Progenitor cell of endocrine pancreas (in vitro differentiated cells): ENCODE results near the gene TMEM45A. TPM values are rescaled to one million over a fixed set of nuclear protein-coding genes. Genes with fewer than 3 reads are reported as not detected.
"Not testable (repeated sequence)": the region's sequence is repeated elsewhere in the genome, so short reads cannot be mapped to it uniquely, and the experiment has no call there.

Source experiments
- DNase-seq: peaks from one replicate; pipeline ENCODE4 v3.0.0; 2021; ENCODE audit warnings: low spot score; ENCODE audit not compliant: unreplicated experiment
- H3K27ac Mint-ChIP-seq: 2 replicates; pipeline ENCODE4 v1.8.0; 2021; ENCODE audit warnings: mild to moderate bottlenecking, moderate library complexity, mixed read lengths
- H3K27me3 Mint-ChIP-seq: 2 replicates; pipeline ENCODE4 v1.8.0; 2021; ENCODE audit warnings: mixed read lengths
- H3K36me3 Mint-ChIP-seq: 2 replicates; pipeline ENCODE4 v1.8.0; 2022; ENCODE audit warnings: mixed read lengths; ENCODE audit not compliant: insufficient read depth
- H3K4me1 Mint-ChIP-seq: 2 replicates; pipeline ENCODE4 v1.8.0; 2021; ENCODE audit warnings: low read depth, mixed read lengths
- H3K4me3 Mint-ChIP-seq: 2 replicates; pipeline ENCODE4 v1.8.0; 2021; ENCODE audit warnings: low read depth, mild to moderate bottlenecking, moderate library complexity, mixed read lengths
- H3K9me3 Mint-ChIP-seq: 2 replicates; pipeline ENCODE4 v1.8.0; 2021; ENCODE audit warnings: low read depth, mixed read lengths
- total RNA-seq: library from RNA; stranded (reverse); gene quantifications from 2 replicates; pipeline ENCODE4 v1.2.1, GENCODE V29; 2021
- TF ChIP-seq, protein P1 (sequence below): fragments of 200-600 bp; sonication (generic); IDR thresholded peaks from one replicate; pipeline ENCODE4 v1.5.0; 2021; ENCODE audit warnings: antibody characterized with exemption, mild to moderate bottlenecking; ENCODE audit not compliant: unreplicated experiment

The TMEM45A gene
- total RNA-seq, 1 donor from 2014 or later, result 13.6 TPM

DNA sequence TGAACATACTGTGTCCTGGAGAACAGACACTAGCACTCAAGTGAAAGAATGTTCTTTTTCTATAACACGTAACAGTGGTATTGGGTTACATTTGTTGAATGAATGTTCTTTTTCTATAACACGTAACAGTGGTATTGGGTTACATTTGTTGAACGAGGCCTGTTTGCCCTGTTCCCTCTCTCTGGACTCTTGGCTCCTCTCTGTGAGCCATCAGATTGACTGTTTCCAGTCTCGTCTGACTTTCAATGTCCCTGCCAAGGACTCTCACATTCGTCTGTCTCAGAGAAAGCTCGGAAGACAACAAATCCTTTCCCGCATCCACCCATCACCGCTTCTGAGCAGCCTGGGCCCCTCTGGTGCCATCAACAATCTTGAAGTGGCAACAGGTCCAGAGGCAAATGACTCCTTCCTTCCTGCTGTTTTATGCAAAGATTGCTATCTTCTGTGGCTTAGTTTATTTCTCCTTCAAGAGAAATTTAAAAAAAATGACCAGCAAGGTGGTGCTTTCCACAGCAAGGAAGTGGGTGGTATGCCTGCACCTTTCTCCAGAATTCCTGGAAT is 8.0 kb downstream of the TMEM45A start:
- H3K9me3 Mint-ChIP-seq, result no peaks in the 10 kb centered on the region
- H3K27ac Mint-ChIP-seq, result no peak overlapping the region
- peaks cover 2% of the 10 kb centered on the region for H3K4me1 Mint-ChIP-seq
- no peaks in the 10 kb centered on the region for H3K36me3 Mint-ChIP-seq
- TF ChIP-seq, protein P1, sequence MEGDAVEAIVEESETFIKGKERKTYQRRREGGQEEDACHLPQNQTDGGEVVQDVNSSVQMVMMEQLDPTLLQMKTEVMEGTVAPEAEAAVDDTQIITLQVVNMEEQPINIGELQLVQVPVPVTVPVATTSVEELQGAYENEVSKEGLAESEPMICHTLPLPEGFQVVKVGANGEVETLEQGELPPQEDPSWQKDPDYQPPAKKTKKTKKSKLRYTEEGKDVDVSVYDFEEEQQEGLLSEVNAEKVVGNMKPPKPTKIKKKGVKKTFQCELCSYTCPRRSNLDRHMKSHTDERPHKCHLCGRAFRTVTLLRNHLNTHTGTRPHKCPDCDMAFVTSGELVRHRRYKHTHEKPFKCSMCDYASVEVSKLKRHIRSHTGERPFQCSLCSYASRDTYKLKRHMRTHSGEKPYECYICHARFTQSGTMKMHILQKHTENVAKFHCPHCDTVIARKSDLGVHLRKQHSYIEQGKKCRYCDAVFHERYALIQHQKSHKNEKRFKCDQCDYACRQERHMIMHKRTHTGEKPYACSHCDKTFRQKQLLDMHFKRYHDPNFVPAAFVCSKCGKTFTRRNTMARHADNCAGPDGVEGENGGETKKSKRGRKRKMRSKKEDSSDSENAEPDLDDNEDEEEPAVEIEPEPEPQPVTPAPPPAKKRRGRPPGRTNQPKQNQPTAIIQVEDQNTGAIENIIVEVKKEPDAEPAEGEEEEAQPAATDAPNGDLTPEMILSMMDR, result no peak
- DNase-seq, result no peak
- no peak overlapping the region for H3K4me3 Mint-ChIP-seq
- H3K27me3 Mint-ChIP-seq, result no peaks in the 10 kb centered on the region

DNA sequence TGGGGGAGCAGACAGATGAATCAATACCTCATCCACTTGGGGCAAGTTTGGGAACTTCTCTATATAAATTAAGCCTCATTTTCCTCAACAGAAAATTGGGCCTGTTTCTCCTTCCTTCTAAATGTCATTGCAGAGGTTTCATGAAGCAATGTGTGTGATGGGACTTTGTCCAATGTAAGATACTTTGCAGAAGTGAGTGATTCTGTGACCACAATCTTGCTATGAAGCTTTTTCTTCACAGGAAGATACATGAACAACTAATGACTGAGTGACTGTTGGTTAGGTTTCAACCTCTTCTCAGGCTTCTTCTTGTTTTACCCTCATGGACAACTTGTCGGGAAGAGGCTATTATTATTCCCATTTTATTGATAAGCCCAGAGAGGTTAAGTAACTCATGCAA is 11.0 kb downstream of the TMEM45A start:
- Mint-ChIP-seq H3K4me3 (no peak overlapping the region), H3K27ac (no peak overlapping the region), H3K9me3 (peaks cover 11% of the 10 kb centered on the region), H3K4me1 (peaks cover 2% of the 10 kb centered on the region), H3K27me3 (no peaks in the 10 kb centered on the region), H3K36me3 (peaks cover 2% of the 10 kb centered on the region)
- TF ChIP-seq, protein P1, result no peak
- no peak for DNase-seq

GRCh38 chr3:100506355-100506754 is 13.9 kb downstream of the TMEM45A start:
- peaks cover 21% of the 10 kb centered on the region for H3K9me3 Mint-ChIP-seq
- no peak overlapping the region for H3K4me3 Mint-ChIP-seq
- H3K27ac Mint-ChIP-seq, result no peak overlapping the region
- peaks cover 4% of the 10 kb centered on the region for H3K36me3 Mint-ChIP-seq
- H3K27me3 Mint-ChIP-seq, result no peaks in the 10 kb centered on the region
- DNase-seq, result no peak
- TF ChIP-seq, protein P1, result no peak
- no peaks in the 10 kb centered on the region for H3K4me1 Mint-ChIP-seq

DNA sequence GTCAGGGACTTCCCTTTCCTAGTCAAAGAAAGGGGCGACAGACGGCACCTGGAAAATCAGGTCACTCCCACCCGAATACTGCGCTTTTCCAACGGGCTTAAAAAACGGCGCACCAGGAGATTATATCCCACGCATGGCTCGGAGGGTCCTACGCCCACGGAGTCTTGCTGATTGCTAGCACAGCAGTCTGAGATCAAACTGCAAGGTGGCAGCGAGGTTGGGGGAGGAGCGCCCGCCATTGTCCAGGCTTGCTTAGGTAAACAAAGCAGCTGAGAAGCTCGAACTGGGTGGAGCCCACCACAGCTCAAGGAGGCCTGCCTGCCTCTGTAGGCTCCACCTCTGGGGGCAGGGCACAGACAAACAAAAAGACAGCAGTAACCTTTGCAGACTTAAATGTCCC is 17.4 kb downstream of the TMEM45A start:
- not testable (repeated sequence) for H3K36me3 Mint-ChIP-seq, DNase-seq, H3K27ac Mint-ChIP-seq, H3K4me1 Mint-ChIP-seq, H3K4me3 Mint-ChIP-seq, H3K27me3 Mint-ChIP-seq
- H3K9me3 Mint-ChIP-seq, result peaks cover 21% of the 10 kb centered on the region

DNA sequence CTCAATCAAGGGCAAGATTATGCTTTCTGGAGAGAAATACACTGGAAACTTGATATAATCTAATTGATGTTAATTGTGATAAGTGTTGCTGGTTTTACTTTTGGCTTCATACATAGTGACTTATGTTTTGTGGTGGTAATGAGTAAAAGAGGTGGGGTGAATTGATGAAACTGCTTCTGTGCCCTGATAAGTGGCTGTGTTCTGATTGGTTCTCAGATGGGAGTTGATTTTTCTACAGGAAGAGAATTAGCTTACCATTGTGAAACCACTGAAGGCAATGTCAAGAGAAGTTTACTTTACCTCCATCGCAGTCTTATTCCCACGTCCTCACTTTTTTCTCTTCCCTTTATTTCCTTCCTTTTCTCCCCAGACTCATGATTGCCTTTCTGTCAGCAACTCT is 23.8 kb downstream of the TMEM45A start:
- Mint-ChIP-seq H3K27me3 (no peaks in the 10 kb centered on the region), H3K36me3 (peaks cover 4% of the 10 kb centered on the region), H3K4me1 (no peaks in the 10 kb centered on the region), H3K4me3 (no peak overlapping the region), H3K27ac (no peak overlapping the region), H3K9me3 (no peaks in the 10 kb centered on the region)
- TF ChIP-seq, protein P1, result no peak
- DNase-seq, result no peak

DNA sequence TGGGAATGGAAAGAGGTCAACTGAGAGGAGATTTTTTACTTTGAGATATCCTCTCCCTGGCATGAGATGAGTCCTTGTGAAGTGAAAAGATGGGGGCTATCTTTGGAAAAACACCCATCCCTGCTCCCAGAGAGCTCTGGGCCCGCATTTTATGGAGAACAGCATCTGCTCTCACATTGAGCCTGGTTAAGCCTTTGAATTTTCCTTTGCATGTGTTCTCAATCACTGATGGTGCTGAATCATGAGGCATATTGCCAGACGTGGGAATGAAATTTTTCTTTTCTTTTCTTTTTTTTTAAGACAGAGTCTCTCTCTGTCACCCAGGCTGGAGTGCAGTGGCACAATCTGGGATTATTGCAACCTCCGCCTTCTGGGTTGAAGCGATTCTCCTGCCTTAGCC is 24.4 kb downstream of the TMEM45A start:
- peaks cover 8% of the 10 kb centered on the region for H3K36me3 Mint-ChIP-seq
- H3K9me3 Mint-ChIP-seq, result peaks cover 4% of the 10 kb centered on the region
- H3K27ac Mint-ChIP-seq, result no peak overlapping the region
- no peaks in the 10 kb centered on the region for H3K4me1 Mint-ChIP-seq
- H3K27me3 Mint-ChIP-seq, result no peaks in the 10 kb centered on the region
- no peak overlapping the region for H3K4me3 Mint-ChIP-seq
- no peak for DNase-seq
- TF ChIP-seq, protein P1, result no peak
